Coronary artery (tissue), 2 donors: Measurements from ENCODE around the gene STK32C.
"Not testable (repeated sequence)": the region's sequence is repeated elsewhere in the genome, so short reads cannot be mapped to it uniquely, and the experiment has no call there.

Experiments used
- DNase-seq: peaks from one replicate; pipeline ENCODE4 v3.0.0-alpha.2; 2017; ENCODE audit warnings: low spot score
- H3K27ac ChIP-seq, 2 donors: fragments of 200-600 bp; sonication (generic); one replicate each; pipeline ENCODE4 v1.5.1; 2016 to 2019
- H3K4me3 ChIP-seq: fragments of 200-600 bp; sonication (generic); 2 replicates; pipeline ENCODE4 v1.5.1; 2016; ENCODE audit warnings: mild to moderate bottlenecking, moderate library complexity
- CTCF ChIP-seq: fragments of 200-600 bp; sonication (generic); IDR thresholded peaks from one replicate; pipeline ENCODE4 v1.5.1; 2019; ENCODE audit warnings: antibody characterized with exemption

The STK32C gene

GRCh38 chr10:132319853-132320653 is 12.3 kb upstream of the STK32C start:
- DNase-seq = no peak
- no peak for TF ChIP-seq CTCF
- no peak overlapping the region for H3K4me3 ChIP-seq
- H3K27ac ChIP-seq = no peak overlapping the region

- H3K27ac ChIP-seq, DNase-seq, H3K4me3 ChIP-seq: not testable (repeated sequence)
Measured at GRCh38 chr10:132317477-132317876, 9.7 kb upstream of the STK32C start.

GRCh38 chr10:132316133-132316532 is 8.4 kb upstream of the STK32C start:
- no peak for DNase-seq
- Histone ChIP-seq H3K27ac (no peak overlapping the region), H3K4me3 (no peak overlapping the region)
- no peak for TF ChIP-seq CTCF

GRCh38 chr10:132314881-132315280 is 7.1 kb upstream of the STK32C start:
- H3K27ac ChIP-seq, DNase-seq, H3K4me3 ChIP-seq: not testable (repeated sequence)

GRCh38 chr10:132314336-132314735 is 6.6 kb upstream of the STK32C start:
- no peak for DNase-seq
- H3K4me3 ChIP-seq = no peak overlapping the region
- no peak for TF ChIP-seq CTCF
- H3K27ac ChIP-seq = no peak overlapping the region

GRCh38 chr10:132313865-132314264 is 6.1 kb upstream of the STK32C start:
- DNase-seq = no peak
- Histone ChIP-seq H3K27ac (no peak overlapping the region), H3K4me3 (no peak overlapping the region)
- no peak for TF ChIP-seq CTCF

DNA sequence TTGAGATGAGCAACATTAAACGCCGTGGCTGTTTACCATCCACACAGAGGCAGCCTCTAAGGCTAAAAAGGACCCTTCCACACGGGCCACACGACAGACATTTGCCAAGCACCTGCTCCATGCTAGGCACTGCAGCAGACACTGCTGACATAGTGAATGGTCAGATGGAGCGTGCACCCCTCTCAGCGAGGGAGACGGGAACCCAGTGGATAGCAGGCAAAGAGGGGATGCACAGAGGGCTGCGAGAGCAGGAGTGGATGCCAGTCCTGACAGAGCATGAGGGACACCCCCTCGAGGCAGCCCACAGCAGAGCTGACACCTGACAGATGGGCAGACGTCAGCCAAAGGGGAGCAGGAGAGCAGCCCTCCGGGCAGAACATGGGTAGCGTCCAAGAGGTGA is 5.6 kb upstream of the STK32C start:
- Histone ChIP-seq H3K27ac (no peak overlapping the region), H3K4me3 (no peak overlapping the region)
- DNase-seq = no peak
- no peak for TF ChIP-seq CTCF

DNA sequence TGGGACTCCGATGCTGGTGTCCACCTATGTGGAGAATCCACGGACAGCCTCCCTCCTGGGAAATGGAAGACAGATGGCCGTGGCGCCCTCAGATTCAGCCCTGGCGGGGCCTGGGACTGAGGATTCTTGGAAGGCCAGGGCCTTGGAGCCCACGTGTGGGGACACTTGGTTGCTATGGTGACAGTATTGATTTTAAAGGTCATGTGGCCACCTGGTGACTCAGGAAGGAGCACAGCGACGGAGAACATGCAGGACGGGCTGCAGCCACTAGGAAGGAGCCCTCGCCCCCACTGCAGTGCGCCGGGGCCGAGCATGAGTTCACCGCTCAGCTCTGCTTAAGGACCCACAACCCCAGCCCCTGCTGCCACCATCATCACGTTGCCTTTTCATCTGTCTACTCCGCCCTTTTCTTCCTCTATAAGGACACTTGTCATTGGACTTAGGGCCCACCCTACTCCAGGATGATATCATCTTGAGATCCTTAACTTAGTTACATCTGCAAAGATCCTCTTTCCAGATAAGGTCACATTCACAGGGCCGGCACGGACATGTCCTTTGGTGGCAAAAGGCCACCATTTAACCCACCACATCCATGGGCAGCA is 3.7 kb upstream of the STK32C start:
- H3K27ac ChIP-seq = no peak overlapping the region
- DNase-seq = no peak
- TF ChIP-seq CTCF = no peak
- no peak overlapping the region for H3K4me3 ChIP-seq
